WTC11 (cell line): Measurements from ENCODE around the gene VILL.

Source experiments
- ESRRA ChIP-seq: sonication (generic); formaldehyde crosslinking; IDR thresholded peaks from 2 replicates; pipeline ENCODE4 v1.8.1; 2022; ENCODE audit warnings: mild to moderate bottlenecking, missing genetic modification reagents, borderline replicate concordance
- FOXP1 ChIP-seq: sonication (generic); formaldehyde crosslinking; IDR thresholded peaks from 2 replicates; pipeline ENCODE4 v1.8.0; 2022; ENCODE audit warnings: missing genetic modification reagents, mild to moderate bottlenecking, moderate library complexity, borderline replicate concordance
- NR2C2 ChIP-seq: sonication (generic); formaldehyde crosslinking; IDR thresholded peaks from 2 replicates; pipeline ENCODE4 v1.8.0; 2022; ENCODE audit warnings: mild to moderate bottlenecking, missing genetic modification reagents
- RELA ChIP-seq: sonication (generic); formaldehyde crosslinking; IDR thresholded peaks from 2 replicates; pipeline ENCODE4 v1.8.1; 2022; ENCODE audit warnings: missing genetic modification reagents, mild to moderate bottlenecking, borderline replicate concordance
- SP1 ChIP-seq: sonication (generic); formaldehyde crosslinking; conservative IDR thresholded peaks from 2 replicates; pipeline ENCODE4 v1.8.1; 2022; ENCODE audit warnings: missing genetic modification reagents
- ZNF263 ChIP-seq: sonication (generic); formaldehyde crosslinking; IDR thresholded peaks from 2 replicates; pipeline ENCODE4 v1.8.1; 2022; ENCODE audit warnings: low read depth, mild to moderate bottlenecking, moderate library complexity, missing genetic modification reagents
- TF ChIP-seq, protein P1 (sequence below): sonication (generic); formaldehyde crosslinking; IDR thresholded peaks from 2 replicates; pipeline ENCODE4 v1.8.1; 2023; ENCODE audit warnings: mild to moderate bottlenecking, moderate library complexity, missing genetic modification reagents
- TF ChIP-seq, protein P2 (sequence below): sonication (generic); formaldehyde crosslinking; IDR thresholded peaks from 2 replicates; pipeline ENCODE4 v1.8.1; 2023; ENCODE audit warnings: mild to moderate bottlenecking, missing genetic modification reagents
- TF ChIP-seq, protein P3 (sequence below): fragments of 200-600 bp; IDR thresholded peaks from 2 replicates; pipeline ENCODE4 v1.8.0; 2022; ENCODE audit warnings: antibody characterized with exemption
- TF ChIP-seq, protein P4 (sequence below): sonication (generic); formaldehyde crosslinking; IDR thresholded peaks from 2 replicates; pipeline ENCODE4 v1.8.1; 2022; ENCODE audit warnings: low read depth, missing genetic modification reagents, borderline replicate concordance
- TF ChIP-seq, protein P5 (sequence below): sonication (generic); formaldehyde crosslinking; IDR thresholded peaks from 2 replicates; pipeline ENCODE4 v1.8.0; 2022; ENCODE audit warnings: mild to moderate bottlenecking, missing genetic modification reagents

DNA sequence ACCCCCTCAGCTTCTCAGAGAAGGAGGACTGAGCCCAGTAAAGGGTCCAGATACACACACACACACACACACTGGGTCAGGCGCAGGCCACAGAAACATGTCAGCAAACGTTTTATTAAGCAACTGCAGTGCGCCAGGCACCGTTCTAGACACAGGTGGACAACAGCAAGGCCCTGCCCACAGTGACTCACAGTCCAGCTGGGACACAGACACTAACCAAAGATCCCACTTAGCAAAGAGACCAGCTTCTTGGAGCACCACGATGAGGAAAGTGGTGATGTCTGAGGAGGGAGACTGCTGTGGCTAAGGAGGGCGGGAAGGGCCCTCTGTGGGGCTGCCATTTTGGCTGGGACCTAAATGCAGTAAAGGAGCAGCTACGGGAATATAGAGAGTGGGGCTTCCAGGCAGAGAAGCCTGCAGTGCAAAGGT is 2.8 kb upstream of the VILL start:
- TF ChIP-seq, protein P1, sequence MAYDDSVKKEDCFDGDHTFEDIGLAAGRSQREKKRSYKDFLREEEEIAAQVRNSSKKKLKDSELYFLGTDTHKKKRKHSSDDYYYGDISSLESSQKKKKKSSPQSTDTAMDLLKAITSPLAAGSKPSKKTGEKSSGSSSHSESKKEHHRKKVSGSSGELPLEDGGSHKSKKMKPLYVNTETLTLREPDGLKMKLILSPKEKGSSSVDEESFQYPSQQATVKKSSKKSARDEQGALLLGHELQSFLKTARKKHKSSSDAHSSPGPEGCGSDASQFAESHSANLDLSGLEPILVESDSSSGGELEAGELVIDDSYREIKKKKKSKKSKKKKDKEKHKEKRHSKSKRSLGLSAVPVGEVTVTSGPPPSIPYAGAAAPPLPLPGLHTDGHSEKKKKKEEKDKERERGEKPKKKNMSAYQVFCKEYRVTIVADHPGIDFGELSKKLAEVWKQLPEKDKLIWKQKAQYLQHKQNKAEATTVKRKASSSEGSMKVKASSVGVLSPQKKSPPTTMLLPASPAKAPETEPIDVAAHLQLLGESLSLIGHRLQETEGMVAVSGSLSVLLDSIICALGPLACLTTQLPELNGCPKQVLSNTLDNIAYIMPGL: no peak
- TF ChIP-seq, protein P2, sequence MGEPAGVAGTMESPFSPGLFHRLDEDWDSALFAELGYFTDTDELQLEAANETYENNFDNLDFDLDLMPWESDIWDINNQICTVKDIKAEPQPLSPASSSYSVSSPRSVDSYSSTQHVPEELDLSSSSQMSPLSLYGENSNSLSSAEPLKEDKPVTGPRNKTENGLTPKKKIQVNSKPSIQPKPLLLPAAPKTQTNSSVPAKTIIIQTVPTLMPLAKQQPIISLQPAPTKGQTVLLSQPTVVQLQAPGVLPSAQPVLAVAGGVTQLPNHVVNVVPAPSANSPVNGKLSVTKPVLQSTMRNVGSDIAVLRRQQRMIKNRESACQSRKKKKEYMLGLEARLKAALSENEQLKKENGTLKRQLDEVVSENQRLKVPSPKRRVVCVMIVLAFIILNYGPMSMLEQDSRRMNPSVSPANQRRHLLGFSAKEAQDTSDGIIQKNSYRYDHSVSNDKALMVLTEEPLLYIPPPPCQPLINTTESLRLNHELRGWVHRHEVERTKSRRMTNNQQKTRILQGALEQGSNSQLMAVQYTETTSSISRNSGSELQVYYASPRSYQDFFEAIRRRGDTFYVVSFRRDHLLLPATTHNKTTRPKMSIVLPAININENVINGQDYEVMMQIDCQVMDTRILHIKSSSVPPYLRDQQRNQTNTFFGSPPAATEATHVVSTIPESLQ: no peak
- TF ChIP-seq, protein P3, sequence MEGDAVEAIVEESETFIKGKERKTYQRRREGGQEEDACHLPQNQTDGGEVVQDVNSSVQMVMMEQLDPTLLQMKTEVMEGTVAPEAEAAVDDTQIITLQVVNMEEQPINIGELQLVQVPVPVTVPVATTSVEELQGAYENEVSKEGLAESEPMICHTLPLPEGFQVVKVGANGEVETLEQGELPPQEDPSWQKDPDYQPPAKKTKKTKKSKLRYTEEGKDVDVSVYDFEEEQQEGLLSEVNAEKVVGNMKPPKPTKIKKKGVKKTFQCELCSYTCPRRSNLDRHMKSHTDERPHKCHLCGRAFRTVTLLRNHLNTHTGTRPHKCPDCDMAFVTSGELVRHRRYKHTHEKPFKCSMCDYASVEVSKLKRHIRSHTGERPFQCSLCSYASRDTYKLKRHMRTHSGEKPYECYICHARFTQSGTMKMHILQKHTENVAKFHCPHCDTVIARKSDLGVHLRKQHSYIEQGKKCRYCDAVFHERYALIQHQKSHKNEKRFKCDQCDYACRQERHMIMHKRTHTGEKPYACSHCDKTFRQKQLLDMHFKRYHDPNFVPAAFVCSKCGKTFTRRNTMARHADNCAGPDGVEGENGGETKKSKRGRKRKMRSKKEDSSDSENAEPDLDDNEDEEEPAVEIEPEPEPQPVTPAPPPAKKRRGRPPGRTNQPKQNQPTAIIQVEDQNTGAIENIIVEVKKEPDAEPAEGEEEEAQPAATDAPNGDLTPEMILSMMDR: no peak
- TF ChIP-seq ZNF263 (CRISPR knock-in tag): no peak
- no peak for TF ChIP-seq RELA (CRISPR knock-in tag)
- no peak for TF ChIP-seq NR2C2 (CRISPR knock-in tag)
- TF ChIP-seq, protein P4, sequence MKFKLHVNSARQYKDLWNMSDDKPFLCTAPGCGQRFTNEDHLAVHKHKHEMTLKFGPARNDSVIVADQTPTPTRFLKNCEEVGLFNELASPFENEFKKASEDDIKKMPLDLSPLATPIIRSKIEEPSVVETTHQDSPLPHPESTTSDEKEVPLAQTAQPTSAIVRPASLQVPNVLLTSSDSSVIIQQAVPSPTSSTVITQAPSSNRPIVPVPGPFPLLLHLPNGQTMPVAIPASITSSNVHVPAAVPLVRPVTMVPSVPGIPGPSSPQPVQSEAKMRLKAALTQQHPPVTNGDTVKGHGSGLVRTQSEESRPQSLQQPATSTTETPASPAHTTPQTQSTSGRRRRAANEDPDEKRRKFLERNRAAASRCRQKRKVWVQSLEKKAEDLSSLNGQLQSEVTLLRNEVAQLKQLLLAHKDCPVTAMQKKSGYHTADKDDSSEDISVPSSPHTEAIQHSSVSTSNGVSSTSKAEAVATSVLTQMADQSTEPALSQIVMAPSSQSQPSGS (CRISPR knock-in tag): no peak
- no peak for TF ChIP-seq SP1
- TF ChIP-seq ESRRA (CRISPR knock-in tag): no peak
- TF ChIP-seq, protein P5, sequence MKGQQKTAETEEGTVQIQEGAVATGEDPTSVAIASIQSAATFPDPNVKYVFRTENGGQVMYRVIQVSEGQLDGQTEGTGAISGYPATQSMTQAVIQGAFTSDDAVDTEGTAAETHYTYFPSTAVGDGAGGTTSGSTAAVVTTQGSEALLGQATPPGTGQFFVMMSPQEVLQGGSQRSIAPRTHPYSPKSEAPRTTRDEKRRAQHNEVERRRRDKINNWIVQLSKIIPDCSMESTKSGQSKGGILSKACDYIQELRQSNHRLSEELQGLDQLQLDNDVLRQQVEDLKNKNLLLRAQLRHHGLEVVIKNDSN (CRISPR knock-in tag): no peak
- TF ChIP-seq FOXP1 (CRISPR knock-in tag): no peak
